Measurements from ENCODE around the gene PPP1R27.

DNA sequence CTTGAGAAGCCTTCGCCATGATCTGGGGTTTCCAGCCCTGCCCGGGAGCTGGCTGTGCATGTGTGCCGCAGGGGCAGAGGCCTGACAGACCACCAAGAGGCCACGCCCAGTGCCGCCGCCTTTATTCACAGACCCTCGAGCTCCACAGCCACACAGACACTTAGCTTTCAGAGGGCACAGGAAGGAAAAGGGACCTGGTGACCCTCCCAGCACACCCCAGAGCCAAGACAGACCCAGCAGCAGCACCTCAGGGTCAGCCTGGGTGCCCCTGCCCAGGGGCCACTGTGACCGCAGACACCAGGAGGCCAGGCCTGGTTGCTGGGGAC, 12.6 kb downstream of the PPP1R27 start:
- TF ChIP-seq, protein P1, sequence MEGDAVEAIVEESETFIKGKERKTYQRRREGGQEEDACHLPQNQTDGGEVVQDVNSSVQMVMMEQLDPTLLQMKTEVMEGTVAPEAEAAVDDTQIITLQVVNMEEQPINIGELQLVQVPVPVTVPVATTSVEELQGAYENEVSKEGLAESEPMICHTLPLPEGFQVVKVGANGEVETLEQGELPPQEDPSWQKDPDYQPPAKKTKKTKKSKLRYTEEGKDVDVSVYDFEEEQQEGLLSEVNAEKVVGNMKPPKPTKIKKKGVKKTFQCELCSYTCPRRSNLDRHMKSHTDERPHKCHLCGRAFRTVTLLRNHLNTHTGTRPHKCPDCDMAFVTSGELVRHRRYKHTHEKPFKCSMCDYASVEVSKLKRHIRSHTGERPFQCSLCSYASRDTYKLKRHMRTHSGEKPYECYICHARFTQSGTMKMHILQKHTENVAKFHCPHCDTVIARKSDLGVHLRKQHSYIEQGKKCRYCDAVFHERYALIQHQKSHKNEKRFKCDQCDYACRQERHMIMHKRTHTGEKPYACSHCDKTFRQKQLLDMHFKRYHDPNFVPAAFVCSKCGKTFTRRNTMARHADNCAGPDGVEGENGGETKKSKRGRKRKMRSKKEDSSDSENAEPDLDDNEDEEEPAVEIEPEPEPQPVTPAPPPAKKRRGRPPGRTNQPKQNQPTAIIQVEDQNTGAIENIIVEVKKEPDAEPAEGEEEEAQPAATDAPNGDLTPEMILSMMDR (IDR thresholded peaks at IDR 0.05), result no peak
- TF ChIP-seq EP300 (IDR thresholded peaks at IDR 0.05) (no peak), POLR2A (IDR thresholded peaks at IDR 0.05) (no peak)
